Activated CD4-positive, CD25-positive, alpha-beta regulatory T cell treated with anti-CD3 and anti-CD28 coated beads, Interleukin-2, amount 50 U/mL, for 16 hours (primary cell): ENCODE data around the gene P2RY12.
"Not testable (repeated sequence)": the region's sequence is repeated elsewhere in the genome, so short reads cannot be mapped to it uniquely, and the experiment has no call there.

Experiments used
- DNase-seq: peaks from one replicate; pipeline ENCODE4 v3.0.0-alpha.2; 2020; ENCODE audit warnings: low read depth, low spot score

The P2RY12 gene

DNA sequence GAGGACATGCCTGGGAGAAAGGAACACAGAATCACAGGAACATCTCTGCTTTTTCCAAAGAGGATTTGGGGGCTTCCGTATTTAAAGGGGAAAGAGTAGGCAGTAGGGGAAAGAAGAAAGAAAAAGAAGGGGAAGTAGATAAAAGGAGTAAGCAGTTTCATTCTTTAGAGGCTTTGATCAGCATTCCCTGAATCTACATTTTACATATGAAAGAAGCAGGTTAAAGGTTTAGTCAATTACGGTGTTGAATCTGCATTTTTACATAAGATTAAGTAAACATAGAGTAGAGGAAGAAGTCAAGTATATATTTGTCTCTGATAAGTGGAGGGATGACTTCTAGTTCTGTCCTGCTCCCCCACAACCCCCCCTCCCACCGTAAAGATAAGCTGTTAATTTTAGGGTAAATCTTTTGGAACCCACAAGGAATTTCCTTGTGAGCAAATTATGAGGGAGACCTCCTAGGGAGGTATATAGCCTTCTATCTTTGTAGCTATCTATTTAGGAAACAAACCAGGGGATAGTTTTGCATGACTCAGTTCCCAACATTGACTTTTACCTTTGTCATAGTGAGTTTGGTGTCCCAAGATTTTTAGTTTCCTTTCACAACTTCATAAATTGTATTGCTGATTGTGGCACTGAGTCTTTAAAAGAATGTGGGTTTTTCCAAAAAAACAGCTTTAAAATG lies 8.7 kb upstream of the P2RY12 start:
- no peak for DNase-seq

- DNase-seq = not testable (repeated sequence)
Observed at GRCh38 chr3:151392191-151392590, 7.6 kb upstream of the P2RY12 start.

DNA sequence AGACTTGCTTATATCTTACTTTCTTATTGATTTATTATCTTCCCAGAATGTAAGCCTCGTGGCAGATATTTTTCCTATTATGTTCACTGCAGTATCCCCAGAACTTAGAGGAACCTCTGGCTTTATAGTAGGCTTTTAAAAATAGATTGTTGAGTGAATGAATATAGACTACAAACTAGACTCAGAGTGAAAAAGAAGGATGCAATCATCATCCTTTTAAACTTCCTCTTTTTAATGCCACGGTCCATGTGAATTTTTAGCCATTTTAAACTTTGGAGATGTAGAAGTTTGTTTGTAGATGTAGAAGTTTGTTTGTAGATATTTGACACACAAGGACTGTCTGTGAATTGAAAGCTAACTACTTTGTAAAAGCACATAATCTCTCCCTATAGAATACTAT lies 7.2 kb upstream of the P2RY12 start:
- DNase-seq = no peak

DNA sequence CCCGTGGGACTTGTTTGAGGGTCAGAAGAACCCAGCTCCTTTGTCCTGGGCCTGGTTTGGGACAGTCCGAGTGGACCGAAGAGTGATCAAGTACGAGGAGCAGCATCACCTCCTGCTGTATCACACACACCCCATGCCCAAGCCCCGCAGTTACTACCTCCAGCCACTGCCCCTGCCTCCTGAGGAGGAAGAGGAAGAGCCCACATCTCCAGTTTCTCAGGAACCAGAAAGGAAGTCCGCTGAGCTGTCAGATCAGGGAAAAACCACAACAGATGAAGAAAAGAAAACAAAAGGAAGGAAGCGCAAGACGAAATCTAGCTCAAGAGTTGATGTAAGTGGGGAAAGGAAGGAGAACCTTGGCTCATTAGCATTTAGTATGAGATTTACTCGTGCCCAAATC lies 3.3 kb upstream of the P2RY12 start:
- no peak for DNase-seq

DNA sequence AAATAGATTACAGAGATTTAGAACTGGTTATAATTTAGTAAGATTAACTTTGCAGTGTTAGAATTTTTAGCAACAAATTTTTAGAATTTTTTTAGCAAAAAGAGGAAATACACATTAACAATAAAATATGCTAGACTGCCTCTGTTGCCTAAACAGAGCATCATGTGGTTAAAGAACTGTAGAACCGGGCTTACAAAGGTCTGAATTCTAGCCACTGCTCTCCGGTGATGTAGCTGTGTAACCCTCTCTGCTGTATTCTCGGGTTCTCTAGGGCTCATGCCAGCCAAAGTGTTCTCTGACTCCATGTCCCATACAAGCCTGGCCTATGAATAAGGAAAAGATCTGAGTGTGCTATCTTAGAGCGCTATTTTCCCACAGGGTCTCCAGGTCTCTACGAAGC lies 2.9 kb upstream of the P2RY12 start:
- no peak for DNase-seq

- DNase-seq = no peak
Observed at GRCh38 chr3:151386056-151386455, 1.5 kb upstream of the P2RY12 start.

DNA sequence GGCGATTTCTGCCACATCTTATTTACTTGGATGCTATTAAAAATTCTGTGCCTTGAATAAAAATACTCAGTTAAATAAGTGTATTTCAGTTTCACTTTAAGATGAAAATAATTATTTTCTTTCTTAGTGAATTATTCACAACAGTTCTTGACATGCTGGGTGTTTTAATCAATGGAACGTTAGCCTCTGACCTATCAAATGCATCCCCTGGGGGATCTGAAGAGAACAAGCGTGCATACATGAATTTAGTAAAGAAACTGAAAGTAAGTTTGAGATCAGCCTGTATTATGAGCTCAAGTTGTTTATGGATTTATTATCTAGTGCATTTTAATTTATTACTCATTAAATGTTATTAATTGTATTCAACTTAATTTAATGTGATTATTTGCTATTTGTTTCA lies 597 bp downstream of the P2RY12 start:
- no peak for DNase-seq

- DNase-seq = no peak
Observed at GRCh38 chr3:151383111-151383510, 1.4 kb downstream of the P2RY12 start.

GRCh38 chr3:151382671-151383070 lies 1.9 kb downstream of the P2RY12 start:
- no peak for DNase-seq

DNA sequence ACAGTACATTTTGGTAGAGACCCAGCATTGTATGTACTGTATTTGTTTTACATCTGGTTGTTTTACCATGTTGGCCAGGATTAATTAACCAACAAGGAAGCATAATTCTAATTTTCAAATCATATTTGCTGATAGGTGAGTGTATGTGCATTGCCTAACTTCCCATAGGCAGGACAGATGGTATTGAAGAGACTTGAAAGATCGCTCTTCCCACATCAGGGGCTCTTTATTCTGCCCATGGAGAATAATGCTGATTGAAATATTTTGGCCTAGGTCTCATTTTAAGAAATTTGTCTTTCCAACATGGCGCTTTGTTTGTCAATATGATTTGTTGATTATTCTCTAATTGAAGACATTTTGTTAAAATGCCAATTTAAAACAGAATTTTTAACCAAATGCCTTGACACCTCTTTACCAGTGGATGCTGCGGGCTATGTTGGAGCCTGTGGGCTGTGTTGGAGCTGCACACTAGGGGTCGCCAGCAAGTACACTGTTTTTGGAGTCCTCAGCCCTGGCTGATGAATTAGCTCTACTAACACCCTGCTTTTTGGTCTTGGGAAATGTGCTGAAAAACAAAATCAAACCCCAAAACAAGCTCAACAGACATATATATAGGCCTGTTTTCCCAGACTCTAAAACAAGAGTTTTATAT lies 5.3 kb downstream of the P2RY12 start:
- DNase-seq = no peak

GRCh38 chr3:151377768-151378385 lies 6.7 kb downstream of the P2RY12 start:
- no peak for DNase-seq

DNA sequence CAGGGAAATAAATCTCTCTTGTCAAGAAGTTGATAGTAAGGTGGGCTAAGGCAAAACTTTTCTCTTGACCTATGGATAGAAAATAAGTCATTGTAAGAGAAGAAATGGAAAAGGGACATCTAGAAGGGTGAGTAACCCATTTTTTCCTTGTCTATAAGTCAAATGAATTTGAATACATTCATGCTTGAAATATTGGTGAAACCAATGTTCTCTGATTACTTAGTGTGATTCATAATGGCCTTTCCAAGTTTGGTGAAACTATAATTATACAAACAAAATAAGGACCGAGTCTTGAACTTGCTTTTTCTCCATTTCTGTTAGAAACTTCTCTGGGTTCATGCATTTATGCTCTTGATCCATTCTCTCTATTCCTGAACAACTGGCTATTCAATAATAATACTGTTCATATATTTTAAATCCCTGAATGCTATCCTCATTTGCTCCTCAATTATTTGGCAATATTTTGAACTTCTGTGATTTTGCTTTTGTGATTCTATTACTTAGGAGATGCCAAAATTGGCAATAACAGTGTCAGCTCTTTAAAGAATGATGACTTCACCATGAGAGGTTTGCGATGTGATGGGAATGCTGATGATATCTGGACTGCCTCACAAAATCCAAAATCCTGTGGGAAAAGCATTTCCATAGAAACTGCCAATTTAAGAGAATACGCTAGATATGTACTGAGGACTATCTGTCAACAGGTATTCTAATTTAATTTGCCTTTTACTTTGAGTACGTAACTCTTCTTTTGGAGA lies 12.3 kb downstream of the P2RY12 start:
- DNase-seq = no peak

- no peak for DNase-seq
Observed at GRCh38 chr3:151371526-151371925, 13.0 kb downstream of the P2RY12 start.

GRCh38 chr3:151367448-151367847 lies 17.1 kb downstream of the P2RY12 start:
- DNase-seq = no peak

- no peak for DNase-seq
Observed at GRCh38 chr3:151366993-151367392, 17.6 kb downstream of the P2RY12 start.

GRCh38 chr3:151362751-151363174 lies 21.8 kb downstream of the P2RY12 start:
- DNase-seq = no peak

- no peak for DNase-seq
Observed at GRCh38 chr3:151357463-151357850, 27.1 kb downstream of the P2RY12 start.

DNA sequence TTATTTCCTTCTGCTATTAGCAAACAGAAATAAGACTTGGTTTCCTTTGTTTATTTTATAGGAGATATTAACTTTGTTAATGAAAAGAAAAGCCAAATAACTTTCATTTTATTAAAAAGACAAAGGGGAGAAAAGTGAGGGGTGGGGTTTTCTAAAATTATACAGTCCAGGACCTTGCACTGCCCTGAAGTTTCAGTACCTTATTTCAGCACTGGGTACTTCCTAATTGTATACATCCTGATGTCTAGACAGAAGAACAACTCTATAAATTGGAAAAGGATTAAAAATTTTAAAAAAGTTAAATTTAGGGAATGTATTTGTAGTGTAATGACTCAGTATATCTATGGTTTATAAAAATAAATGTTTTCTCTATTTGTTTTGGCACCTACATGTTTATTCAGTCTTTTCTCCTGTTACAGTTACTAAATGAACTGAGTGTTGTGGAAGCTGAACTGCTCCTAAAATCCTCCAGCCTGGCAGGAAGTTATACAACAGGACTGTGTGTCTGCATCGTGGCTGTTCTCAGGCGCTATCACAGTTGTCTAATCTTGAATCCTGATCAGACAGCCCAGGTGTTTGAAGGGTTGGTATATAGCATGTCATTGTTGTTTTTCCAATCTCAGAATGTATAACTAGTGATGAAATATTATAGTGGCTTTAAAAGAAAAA lies 27.6 kb downstream of the P2RY12 start:
- no peak for DNase-seq

DNA sequence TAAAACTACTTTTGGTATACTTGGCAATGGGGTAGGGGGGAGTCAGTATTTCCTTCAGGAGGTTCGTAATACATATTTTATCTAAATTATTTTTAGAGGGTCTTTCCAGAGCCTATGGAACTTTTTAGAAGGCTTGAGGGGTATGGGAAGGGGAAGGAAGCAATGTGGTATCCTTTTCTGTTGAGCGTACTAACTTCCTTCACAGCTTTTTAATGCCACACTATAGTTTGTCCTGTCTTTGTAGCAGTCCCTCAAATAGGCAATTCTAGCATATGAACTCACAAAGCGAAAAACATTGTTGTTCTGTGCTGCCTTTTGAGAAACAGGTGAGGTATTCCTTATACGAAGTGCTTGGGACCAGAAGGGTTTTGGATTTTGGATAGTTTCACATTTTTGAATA lies 32.9 kb downstream of the P2RY12 start:
- no peak for DNase-seq

GRCh38 chr3:151351219-151351618 lies 33.3 kb downstream of the P2RY12 start:
- no peak for DNase-seq

DNA sequence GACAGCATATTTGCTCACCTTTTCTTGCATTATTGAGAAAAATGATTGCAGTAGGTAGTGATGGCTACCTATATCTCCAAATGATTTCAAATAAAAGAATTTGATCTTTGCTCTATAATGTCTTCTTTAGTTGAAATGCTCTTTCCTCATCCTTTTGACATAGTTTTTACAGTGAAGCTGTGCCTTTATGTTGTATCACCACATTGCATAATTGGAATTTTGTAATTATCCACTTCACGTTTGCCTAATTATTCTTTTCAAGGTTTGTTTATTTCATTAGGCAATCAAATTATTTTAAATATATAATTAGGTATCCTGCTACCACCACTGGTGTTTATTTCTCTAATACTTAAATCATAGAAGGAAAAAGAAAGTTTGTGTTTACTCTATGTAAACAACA lies 33.9 kb downstream of the P2RY12 start:
- no peak for DNase-seq

- DNase-seq = no peak
Observed at GRCh38 chr3:151347432-151347831, 37.1 kb downstream of the P2RY12 start.
